T-helper 9 cell (primary cell): ENCODE data around the gene WDR27.

ENCODE experiments used
- DNase-seq: peaks from one replicate; pipeline ENCODE4 v3.0.0-alpha.2; 2020

The WDR27 gene

GRCh38 chr6:169425628-169426370, 276.0 kb downstream of the WDR27 start:
- no peak for DNase-seq

GRCh38 chr6:169424821-169425240, 277.0 kb downstream of the WDR27 start:
- no peak for DNase-seq

- DNase-seq, result no peak
These were observed 277.6 kb downstream of the WDR27 start for GRCh38 chr6:169424149-169424804.

DNA sequence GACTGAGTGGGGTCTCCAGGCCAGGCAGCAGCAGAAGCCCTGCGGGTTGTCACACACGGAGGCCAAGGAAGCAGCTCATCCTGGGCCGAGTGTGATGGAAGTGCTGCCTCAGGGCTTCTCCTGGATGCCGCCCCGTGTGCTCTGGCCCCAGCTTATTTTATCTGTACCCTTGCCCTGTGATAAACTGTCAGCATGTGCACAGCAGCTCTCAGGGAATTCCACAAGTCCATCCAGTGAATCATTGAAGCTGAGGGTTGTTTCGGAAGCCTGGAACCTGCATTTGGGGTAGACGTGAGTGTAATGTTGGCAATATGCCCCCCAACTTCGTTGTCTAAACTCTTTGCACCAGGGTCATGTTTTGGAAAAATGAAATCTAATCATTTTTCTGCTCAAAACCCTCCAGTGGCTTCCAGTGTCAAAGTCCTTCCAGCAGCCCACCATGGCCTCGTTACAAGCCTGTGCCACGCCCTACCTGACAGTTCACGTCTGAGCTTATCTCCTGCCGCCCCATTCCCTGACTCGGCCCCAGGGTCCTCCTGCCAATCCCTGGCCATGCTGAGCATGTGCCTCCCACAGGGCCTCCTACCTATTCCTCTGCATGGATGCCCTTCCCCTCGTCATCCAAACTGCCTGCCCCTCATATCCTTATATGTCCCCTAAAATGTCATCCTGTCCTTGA, 280.1 kb downstream of the WDR27 start:
- DNase-seq, result no peak

DNA sequence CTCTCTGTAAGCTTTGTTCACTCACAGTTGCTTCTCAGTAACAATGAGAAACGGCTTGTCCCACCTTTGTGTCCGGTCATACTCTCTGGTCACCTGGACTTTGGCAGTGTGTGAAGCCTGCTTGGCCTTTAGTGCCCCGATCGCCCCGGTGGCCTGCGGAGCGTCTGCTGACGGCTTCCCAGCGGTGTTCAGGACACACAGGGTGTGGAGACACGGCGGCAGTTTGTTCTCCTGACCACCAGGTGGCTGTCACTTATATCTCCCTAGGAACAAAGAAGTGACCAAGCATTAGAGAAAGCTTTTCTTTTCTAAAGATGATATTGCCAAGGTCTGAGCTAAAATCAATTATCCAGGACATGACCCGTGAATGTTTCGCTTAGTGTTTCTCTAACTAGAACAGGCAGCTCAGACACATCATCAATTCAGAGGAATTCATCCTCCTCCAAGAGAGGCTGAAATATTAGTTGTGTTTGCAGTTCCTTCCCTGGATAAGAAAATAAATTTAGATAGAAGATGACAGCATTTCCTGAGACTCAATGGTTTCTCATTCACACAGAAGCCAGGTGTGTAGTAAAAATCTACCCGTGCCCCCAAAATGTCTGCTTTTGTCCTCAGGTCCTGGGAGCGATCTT, 280.8 kb downstream of the WDR27 start:
- DNase-seq, result no peak

- DNase-seq, result no peak
These were observed 284.7 kb downstream of the WDR27 start for GRCh38 chr6:169417101-169417500.

DNA sequence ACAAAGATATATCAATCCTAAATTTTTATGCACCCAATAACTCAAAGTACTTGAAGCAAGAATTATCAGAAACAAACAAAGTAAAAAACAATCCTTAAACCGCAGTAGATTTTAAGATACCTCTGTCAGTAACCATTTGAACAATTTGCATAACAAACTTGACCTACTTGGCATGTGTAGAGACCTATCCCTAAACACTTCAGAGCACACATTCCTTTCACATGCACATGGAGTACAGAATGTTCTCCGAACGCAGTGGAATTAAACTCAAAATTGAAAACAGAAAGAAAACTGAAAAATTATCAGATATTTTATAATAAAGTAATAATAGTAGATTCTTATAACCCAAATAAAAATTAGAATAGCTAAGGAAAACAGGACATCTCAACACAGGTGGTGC, 285.6 kb downstream of the WDR27 start:
- no peak for DNase-seq

DNA sequence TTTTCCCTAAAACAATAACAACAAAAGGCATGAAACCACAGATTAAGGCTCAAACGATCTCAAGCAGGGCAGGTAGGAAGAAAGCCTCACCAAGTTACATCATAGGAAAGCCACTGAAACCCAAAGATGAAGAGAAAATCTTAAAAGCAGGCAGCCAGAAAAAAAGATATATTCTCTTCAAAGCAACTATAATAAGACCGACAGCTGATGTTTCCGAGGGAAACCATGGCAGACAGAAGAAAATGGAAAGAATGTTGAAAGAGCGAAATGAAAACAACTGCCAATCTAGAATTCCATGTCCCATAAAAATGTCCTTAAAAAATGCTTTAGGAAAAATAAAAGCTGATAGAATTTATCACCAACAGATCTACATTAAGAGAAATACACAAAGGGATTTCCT, 286.6 kb downstream of the WDR27 start:
- no peak for DNase-seq

DNA sequence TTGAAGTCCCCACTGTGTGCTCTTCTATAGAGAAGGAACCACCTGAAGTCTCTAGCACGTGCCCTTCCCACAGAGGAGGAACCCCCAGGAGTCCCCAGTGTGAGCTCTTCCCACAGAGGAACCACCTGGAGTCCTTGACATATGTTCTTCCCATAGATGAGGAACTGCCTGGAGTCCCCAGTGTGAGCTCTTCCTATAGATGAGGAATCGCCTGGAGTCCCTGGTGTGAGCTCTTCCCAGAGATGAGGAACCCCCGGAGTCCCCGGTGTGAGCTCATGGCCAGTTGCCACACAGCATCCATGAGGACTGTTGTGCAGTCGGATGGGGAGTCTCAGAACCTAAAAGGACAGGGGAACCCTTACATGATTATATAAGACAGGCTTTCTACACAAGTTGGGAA, 290.1 kb downstream of the WDR27 start:
- no peak for DNase-seq

- no peak for DNase-seq
These were observed 290.5 kb downstream of the WDR27 start for GRCh38 chr6:169411296-169411695.

DNA sequence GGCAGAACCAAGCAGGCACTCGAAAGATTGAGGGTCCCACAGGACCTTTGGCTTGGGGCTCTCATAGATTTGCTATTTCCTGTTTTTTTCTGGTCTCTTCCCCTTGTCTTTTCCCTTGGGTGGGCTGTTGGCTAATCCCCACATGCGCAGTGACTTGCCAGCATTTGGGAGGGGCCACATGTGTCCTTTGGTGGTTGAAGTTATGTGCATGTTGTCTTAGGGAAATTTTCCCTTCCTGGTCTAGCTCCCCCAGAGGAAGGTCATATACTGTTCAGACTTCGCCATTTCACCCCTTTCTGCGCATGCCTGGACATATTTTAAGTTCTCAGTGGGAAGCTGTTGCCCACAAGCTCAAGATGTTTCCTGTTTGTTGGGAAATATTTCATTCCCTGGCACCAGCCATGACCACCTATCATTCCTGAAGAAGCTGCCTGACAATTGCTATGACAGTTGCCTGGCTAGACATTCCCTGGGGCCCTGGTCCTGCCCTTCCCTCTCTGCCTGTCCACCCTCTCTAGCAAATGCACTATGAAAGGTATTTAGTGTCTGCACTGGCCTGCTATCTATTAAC, 292.0 kb downstream of the WDR27 start:
- DNase-seq, result no peak

- DNase-seq, result no peak
These were observed 294.5 kb downstream of the WDR27 start for GRCh38 chr6:169407325-169407724.
